Osteocyte (in vitro differentiated cells): ENCODE measurements around the gene GOT1. TPM values are rescaled to one million over a fixed set of nuclear protein-coding genes. Genes with fewer than 3 reads are reported as not detected.

ENCODE experiments used
- DNase-seq: peaks from one replicate; pipeline ENCODE4 v3.0.0; 2021; ENCODE audit warnings: mixed read lengths; ENCODE audit not compliant: unreplicated experiment; ENCODE audit errors: extremely low spot score
- H3K27ac Mint-ChIP-seq: one replicate; pipeline ENCODE4 v1.8.0; 2021; ENCODE audit warnings: mild to moderate bottlenecking, mixed read lengths; ENCODE audit not compliant: unreplicated experiment
- H3K27me3 Mint-ChIP-seq: one replicate; pipeline ENCODE4 v1.8.0; 2021; ENCODE audit warnings: mixed read lengths; ENCODE audit not compliant: unreplicated experiment
- H3K36me3 Mint-ChIP-seq: one replicate; pipeline ENCODE4 v1.8.0; 2021; ENCODE audit warnings: mixed read lengths; ENCODE audit not compliant: unreplicated experiment
- H3K4me1 Mint-ChIP-seq: one replicate; pipeline ENCODE4 v1.8.0; 2021; ENCODE audit warnings: mixed read lengths; ENCODE audit not compliant: unreplicated experiment
- H3K4me3 Mint-ChIP-seq: one replicate; pipeline ENCODE4 v1.8.0; 2021; ENCODE audit warnings: mild to moderate bottlenecking, moderate library complexity, mixed read lengths; ENCODE audit not compliant: unreplicated experiment
- H3K9me3 Mint-ChIP-seq: one replicate; pipeline ENCODE4 v1.8.0; 2021; ENCODE audit warnings: mixed read lengths; ENCODE audit not compliant: unreplicated experiment
- CTCF ChIP-seq: fragments of 200-600 bp; sonication (generic); IDR thresholded peaks from 2 replicates; pipeline ENCODE4 v1.5.0; 2021; ENCODE audit warnings: antibody characterized with exemption, mild to moderate bottlenecking, moderate library complexity
- total RNA-seq: library from RNA; stranded (reverse); gene quantifications from 2 replicates; pipeline ENCODE4 v1.2.1, GENCODE V29; 2021

GOT1 gene
- total RNA-seq, 1 donor from 2014 or later: 31.5 TPM

- no peak for TF ChIP-seq CTCF
Observed at GRCh38 chr10:99394256-99394655, 36.2 kb downstream of the GOT1 start.

GRCh38 chr10:99393683-99394082, 36.7 kb downstream of the GOT1 start:
- Mint-ChIP-seq H3K36me3 (peaks cover 15% of the 10 kb centered on the region), H3K27me3 (no peaks in the 10 kb centered on the region), H3K4me1 (peaks cover 27% of the 10 kb centered on the region), H3K27ac (no peak overlapping the region), H3K4me3 (no peak overlapping the region), H3K9me3 (no peaks in the 10 kb centered on the region)
- no peak for DNase-seq
- no peak for TF ChIP-seq CTCF

More at GRCh38 chr10:99394256-99394655, 36.2 kb downstream of the GOT1 start:
- Mint-ChIP-seq H3K27me3 (no peaks in the 10 kb centered on the region), H3K4me3 (no peak overlapping the region), H3K27ac (no peak overlapping the region), H3K9me3 (no peaks in the 10 kb centered on the region), H3K4me1 (peaks cover 27% of the 10 kb centered on the region), H3K36me3 (peaks cover 17% of the 10 kb centered on the region)
- no peak for DNase-seq

- H3K4me3 Mint-ChIP-seq: no peak overlapping the region
- H3K36me3 Mint-ChIP-seq: peaks cover 15% of the 10 kb centered on the region
- no peak for TF ChIP-seq CTCF
- H3K9me3 Mint-ChIP-seq: no peaks in the 10 kb centered on the region
- H3K27me3 Mint-ChIP-seq: no peaks in the 10 kb centered on the region
- no peak overlapping the region for H3K27ac Mint-ChIP-seq
- peaks cover 27% of the 10 kb centered on the region for H3K4me1 Mint-ChIP-seq
- DNase-seq: no peak
Observed at GRCh38 chr10:99393036-99393435, 37.4 kb downstream of the GOT1 start.

- no peak for DNase-seq
- no peaks in the 10 kb centered on the region for H3K9me3 Mint-ChIP-seq
- peaks cover 3% of the 10 kb centered on the region for H3K27me3 Mint-ChIP-seq
- H3K36me3 Mint-ChIP-seq: peaks cover 6% of the 10 kb centered on the region
- H3K27ac Mint-ChIP-seq: no peak overlapping the region
- no peak overlapping the region for H3K4me3 Mint-ChIP-seq
- no peak for TF ChIP-seq CTCF
- H3K4me1 Mint-ChIP-seq: peaks cover 25% of the 10 kb centered on the region
Observed at GRCh38 chr10:99391346-99391745, 39.1 kb downstream of the GOT1 start.

- H3K27me3 Mint-ChIP-seq: peaks cover 14% of the 10 kb centered on the region
- peaks cover 14% of the 10 kb centered on the region for H3K4me1 Mint-ChIP-seq
- no peak for TF ChIP-seq CTCF
- no peak overlapping the region for H3K27ac Mint-ChIP-seq
- no peak for DNase-seq
- no peaks in the 10 kb centered on the region for H3K36me3 Mint-ChIP-seq
- H3K4me3 Mint-ChIP-seq: no peak overlapping the region
- H3K9me3 Mint-ChIP-seq: no peaks in the 10 kb centered on the region
Observed at GRCh38 chr10:99389729-99390480, 40.5 kb downstream of the GOT1 start.
